GM19043 (cell line): Measurements from ENCODE around the gene ALDH1L1.

Experiments
- ATAC-seq: cut with Tn5 transposase; IDR thresholded peaks from one replicate; pipeline ENCODE4 v1.9.1; 2021; ENCODE audit warnings: low read depth; ENCODE audit not compliant: unreplicated experiment

ALDH1L1 gene

GRCh38 chr3:126180477-126181397 is at the start of gene ALDH1L1:
Gene ALDH1L1 (minus strand): TSS chr3:126180586. CDS start chr3:126160979, 19,607 bp downstream.
- ATAC-seq, result no peak

- no peak for ATAC-seq
Measured at GRCh38 chr3:126226374-126226773, 46.0 kb upstream of the ALDH1L1 start.

- ATAC-seq, result no peak
Measured at GRCh38 chr3:126216416-126216815, 36.0 kb upstream of the ALDH1L1 start.

- ATAC-seq, result no peak
Measured at GRCh38 chr3:126213379-126214028, 33.1 kb upstream of the ALDH1L1 start.

DNA sequence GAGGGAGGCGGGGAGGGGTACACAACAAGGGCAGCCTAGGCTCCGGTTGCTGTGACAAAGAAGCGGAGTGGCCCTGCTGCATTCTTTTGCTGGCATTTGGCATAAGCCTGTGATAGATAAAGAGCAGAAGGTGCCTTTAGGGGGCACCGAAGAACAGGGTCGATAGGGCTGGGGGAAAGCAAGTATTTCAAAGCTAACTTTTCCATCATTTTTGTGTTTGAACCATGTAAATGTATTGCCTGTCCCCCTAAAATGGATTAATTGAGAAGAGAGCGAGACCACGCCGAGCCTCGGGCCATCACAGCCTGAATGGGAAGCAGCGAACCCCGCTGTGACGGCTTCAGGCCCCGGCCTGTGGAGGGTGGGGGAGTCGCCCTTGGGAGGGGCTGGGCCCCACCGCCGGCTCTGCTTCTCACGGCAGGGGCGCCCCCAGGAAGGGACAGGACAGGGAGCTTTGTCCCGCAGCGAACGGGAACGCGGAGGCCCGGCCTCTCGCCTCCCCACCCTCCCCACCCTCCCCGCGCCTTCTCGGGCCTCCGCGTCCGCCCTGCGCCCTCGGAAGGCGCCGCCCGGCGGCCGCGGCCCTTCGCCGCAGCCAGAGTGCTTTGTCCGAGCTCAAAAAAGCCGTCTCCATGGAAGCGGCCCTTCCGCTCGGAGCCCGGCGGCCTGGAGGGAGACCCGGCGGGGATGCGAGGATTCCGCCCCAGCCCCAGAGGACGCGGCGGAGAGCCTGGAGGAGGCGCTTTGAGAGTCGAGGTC is 32.4 kb upstream of the ALDH1L1 start:
- no peak for ATAC-seq

DNA sequence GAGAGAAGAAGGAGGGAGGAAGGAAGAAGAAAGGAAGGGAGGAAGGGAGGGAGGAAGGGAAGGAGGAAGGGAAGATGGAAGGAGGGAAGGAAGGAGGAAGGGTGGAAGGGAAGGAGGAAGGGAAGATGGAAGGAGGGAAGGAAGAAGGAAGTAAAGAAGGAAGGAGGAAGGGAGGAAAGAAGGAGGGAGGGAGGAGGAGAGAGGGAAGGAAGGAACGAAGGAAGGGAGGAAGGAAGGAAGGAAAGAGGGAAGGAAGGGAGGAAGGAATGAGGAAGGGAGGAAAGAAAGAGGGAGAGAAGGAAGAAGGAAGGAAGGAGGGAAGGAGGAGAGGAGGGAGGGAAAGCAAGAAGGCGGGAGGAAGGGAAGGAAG is 31.8 kb upstream of the ALDH1L1 start:
- ATAC-seq, result no peak

- ATAC-seq, result no peak
Measured at GRCh38 chr3:126211569-126211968, 31.2 kb upstream of the ALDH1L1 start.

- ATAC-seq, result no peak
Measured at GRCh38 chr3:126210606-126211005, 30.2 kb upstream of the ALDH1L1 start.

DNA sequence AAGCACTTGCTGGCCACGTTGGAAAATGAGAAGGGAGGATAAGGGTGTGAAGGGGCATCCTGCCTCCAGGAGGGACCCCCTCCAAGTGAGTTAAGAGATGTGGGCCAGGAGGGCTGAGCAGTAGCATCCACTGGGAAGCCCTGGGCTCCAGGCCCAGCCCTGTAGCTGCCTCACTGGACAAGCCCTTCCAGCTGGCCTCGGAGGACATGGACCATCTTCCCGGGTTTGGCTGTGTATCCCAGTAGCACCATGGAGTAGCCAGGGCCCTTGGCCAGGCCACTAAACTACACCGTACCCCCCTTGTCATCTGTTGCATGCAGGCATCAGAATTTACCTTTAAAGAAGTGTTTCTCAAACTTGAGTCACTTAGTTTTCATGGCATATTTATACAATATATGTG is 29.4 kb upstream of the ALDH1L1 start:
- ATAC-seq, result no peak

- no peak for ATAC-seq
Measured at GRCh38 chr3:126208606-126209256, 28.3 kb upstream of the ALDH1L1 start.

DNA sequence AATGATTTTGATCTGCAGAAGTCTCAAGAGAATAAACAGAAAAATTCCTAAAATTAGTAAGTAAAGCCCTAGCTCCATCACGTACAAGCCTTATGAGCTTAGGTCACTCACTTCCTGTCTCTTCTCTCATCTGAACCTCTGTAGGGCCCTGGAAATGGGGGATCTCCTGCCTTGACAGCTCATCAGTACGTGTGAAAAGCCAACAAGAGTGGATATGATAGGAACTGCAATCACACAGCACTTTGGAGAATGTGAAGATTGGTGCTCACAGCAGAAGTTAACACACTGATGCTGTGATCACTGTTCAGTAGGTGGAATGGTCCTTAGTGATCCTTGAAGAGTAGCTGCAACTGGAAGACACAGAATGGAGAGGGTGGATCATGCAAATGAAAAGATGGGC is 27.8 kb upstream of the ALDH1L1 start:
- ATAC-seq, result no peak

DNA sequence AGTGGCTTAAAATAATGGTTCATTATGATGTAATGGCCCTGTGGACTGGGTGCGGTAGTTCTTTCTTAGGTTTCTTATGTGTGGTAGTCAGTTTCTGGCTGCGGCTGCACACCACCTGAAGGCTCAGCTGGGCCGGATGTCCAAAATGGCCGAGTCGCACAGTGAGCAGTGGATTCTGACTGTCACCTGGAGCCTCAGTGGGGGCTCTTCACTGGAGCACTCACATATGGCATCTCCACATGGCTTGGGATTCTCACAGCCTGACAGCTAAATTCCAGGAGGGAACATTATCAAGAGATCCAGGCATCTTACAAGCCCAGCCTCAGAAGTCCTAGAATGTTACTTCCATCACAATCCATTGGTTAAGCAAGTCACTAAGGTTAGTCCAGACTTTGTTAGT is 26.8 kb upstream of the ALDH1L1 start:
- no peak for ATAC-seq

DNA sequence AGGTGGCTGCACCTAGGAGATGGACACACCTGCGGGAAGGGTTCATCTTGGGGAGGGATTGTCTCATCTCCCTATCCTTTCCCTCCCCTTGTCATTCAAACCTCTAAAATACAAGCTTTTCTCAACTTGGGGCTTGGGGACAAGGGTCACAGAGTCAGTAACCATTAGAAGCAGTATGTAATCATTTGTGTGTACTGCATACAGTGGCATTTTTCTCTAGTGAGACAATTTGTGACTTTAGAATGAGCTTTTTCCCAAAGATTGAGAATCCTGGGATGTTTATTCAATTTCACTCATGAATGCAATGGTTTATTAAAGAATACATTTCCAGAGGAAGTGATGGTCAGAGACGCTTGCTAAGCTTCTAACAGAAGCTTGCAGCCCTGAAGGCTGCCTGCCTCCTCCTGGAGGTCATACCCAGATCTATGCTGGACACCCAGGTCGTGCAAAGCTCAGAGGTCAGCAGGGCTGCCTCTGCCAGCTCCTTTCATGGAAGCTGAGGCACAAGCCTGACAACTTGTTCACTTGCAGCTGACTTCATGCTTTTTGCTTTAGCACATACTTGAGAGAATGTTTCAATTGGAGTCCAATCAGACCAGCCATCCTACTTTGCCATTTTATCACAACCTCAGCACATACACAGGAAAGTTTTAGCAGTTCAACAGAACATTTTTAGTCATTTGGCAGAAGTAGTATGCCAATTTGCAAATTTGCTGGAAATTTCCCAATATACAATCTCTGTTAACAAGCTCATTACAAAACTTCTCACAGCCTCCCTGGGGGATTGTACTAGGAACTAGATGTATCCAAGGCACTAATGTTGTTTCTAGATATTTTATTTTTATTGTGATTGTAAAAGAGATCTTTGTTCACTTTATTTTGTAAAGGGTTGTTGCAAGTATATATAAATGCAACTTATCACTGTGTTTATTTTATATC is 25.6 kb upstream of the ALDH1L1 start:
- ATAC-seq, result no peak

- ATAC-seq, result no peak
Measured at GRCh38 chr3:126202680-126203079, 22.3 kb upstream of the ALDH1L1 start.

- no peak for ATAC-seq
Measured at GRCh38 chr3:126202276-126202675, 21.9 kb upstream of the ALDH1L1 start.

DNA sequence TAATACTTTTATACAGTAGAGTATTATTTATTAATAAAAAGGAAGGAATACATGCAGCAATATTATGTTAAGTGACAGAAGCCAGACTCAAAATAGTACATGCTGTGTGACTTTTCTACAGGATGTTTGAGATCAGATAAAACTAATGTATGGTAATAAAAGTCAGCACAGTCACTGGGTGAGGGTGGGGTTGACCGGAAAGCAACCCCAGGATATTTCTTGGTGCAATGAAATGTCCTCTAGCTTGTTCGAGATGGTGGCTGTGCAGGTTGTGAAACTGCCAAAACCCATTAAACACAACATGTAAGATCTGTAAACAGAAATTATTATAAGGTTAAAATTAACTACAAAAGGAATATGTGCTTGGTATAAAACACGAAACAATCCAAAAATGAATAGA is 20.8 kb upstream of the ALDH1L1 start:
- ATAC-seq, result no peak

- no peak for ATAC-seq
Measured at GRCh38 chr3:126200534-126200933, 20.1 kb upstream of the ALDH1L1 start.

DNA sequence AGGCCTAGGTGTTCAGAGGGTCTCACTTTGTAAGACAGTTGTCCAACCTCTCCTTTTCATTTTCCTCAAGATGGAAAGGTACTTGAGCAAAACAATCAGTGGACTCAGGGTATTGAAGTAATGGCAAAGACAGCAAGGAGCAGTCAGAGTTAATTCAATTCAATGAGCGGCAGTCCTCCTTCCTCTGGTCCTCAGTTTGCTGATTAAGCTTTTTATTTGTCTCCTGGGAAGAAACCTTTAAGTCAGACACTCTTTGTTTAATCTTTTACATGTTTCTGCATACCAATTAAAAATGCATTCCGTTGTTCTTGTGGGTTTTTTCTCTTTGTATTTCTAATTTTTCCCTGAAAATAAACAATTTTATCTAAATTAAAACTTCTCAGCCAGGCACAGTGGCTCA is 18.9 kb upstream of the ALDH1L1 start:
- no peak for ATAC-seq

GRCh38 chr3:126197854-126198584 is 17.6 kb upstream of the ALDH1L1 start:
- no peak for ATAC-seq
